Stimulated activated CD4-positive, alpha-beta T cell treated with anti-CD3 and anti-CD28 coated beads, Interleukin-1b, Interleukin-23, amount 100 ng/mL, for 1 hour (primary cell): ENCODE data around the gene AEBP2.
"Not testable (repeated sequence)": the region's sequence is repeated elsewhere in the genome, so short reads cannot be mapped to it uniquely, and the experiment has no call there.

Experiments
- DNase-seq, 2 donors: peaks; one replicate each; pipeline ENCODE4 v3.0.0-alpha.2; 2020; ENCODE audit warnings: low read depth in 2 of 2

Gene AEBP2

GRCh38 chr12:19439059-19440018 lies at the start of gene AEBP2:
AEBP2 (plus strand) TSS chr12:19439492; CDS start chr12:19439700, 208 bp downstream.
- peak; percentile 65 to 87 for DNase-seq

GRCh38 chr12:19390051-19390598 lies 49.2 kb upstream of the AEBP2 start:
- DNase-seq, result no peak

GRCh38 chr12:19392644-19393043 lies 46.6 kb upstream of the AEBP2 start:
- not testable (repeated sequence) for DNase-seq

- DNase-seq, result no peak
Measured at GRCh38 chr12:19394385-19394784, 44.9 kb upstream of the AEBP2 start.

- no peak for DNase-seq
Measured at GRCh38 chr12:19397534-19397933, 41.8 kb upstream of the AEBP2 start.

GRCh38 chr12:19398376-19399363 lies 40.6 kb upstream of the AEBP2 start:
- no peak for DNase-seq

GRCh38 chr12:19400649-19401285 lies 38.5 kb upstream of the AEBP2 start:
- not testable (repeated sequence) for DNase-seq

- no peak for DNase-seq
Measured at GRCh38 chr12:19402211-19402610, 37.1 kb upstream of the AEBP2 start.

GRCh38 chr12:19402743-19403431 lies 36.4 kb upstream of the AEBP2 start:
- DNase-seq, result no peak

GRCh38 chr12:19404242-19404880 lies 34.9 kb upstream of the AEBP2 start:
- DNase-seq, result no peak

GRCh38 chr12:19409376-19409775 lies 29.9 kb upstream of the AEBP2 start:
- no peak for DNase-seq

GRCh38 chr12:19410211-19410610 lies 29.1 kb upstream of the AEBP2 start:
- DNase-seq, result no peak

GRCh38 chr12:19410629-19411185 lies 28.6 kb upstream of the AEBP2 start:
- DNase-seq, result no peak

- DNase-seq, result no peak
Measured at GRCh38 chr12:19411234-19412204, 27.8 kb upstream of the AEBP2 start.

- no peak for DNase-seq
Measured at GRCh38 chr12:19412844-19413243, 26.4 kb upstream of the AEBP2 start.

- DNase-seq, result not testable (repeated sequence)
Measured at GRCh38 chr12:19413582-19413981, 25.7 kb upstream of the AEBP2 start.

- DNase-seq, result no peak
Measured at GRCh38 chr12:19415563-19415962, 23.7 kb upstream of the AEBP2 start.

- no peak for DNase-seq
Measured at GRCh38 chr12:19419086-19419485, 20.2 kb upstream of the AEBP2 start.
